AG09309 (cell line): ENCODE results near the gene ARHGEF38.

ENCODE experiments used
- DNase-seq: peaks from one replicate; pipeline ENCODE4 v3.0.0-alpha.2; 2010; ENCODE audit warnings: low read depth
- H3K4me3 ChIP-seq: 2 replicates; pipeline ENCODE4 v1.5.1; 2011; ENCODE audit warnings: mild to moderate bottlenecking, low read depth, low read length, moderate library complexity; ENCODE audit not compliant: control insufficient read depth
- CTCF ChIP-seq: IDR thresholded peaks from 2 replicates; pipeline ENCODE4 v1.5.1; 2011; ENCODE audit warnings: mild to moderate bottlenecking, low read depth, low read length, inconsistent platforms; ENCODE audit not compliant: insufficient read depth, control insufficient read depth; ENCODE audit errors: missing control alignments

Gene ARHGEF38

GRCh38 chr4:105662935-105663675 lies 110.7 kb downstream of the ARHGEF38 start:
- DNase-seq, result no peak
- no peak for TF ChIP-seq CTCF
- no peak overlapping the region for H3K4me3 ChIP-seq

- no peak overlapping the region for H3K4me3 ChIP-seq
- TF ChIP-seq CTCF, result no peak
- no peak for DNase-seq
These were observed 114.3 kb downstream of the ARHGEF38 start for GRCh38 chr4:105666693-105667092.

GRCh38 chr4:105670684-105671083 lies 118.3 kb downstream of the ARHGEF38 start:
- H3K4me3 ChIP-seq, result no peak overlapping the region
- no peak for TF ChIP-seq CTCF
- DNase-seq, result no peak

DNA sequence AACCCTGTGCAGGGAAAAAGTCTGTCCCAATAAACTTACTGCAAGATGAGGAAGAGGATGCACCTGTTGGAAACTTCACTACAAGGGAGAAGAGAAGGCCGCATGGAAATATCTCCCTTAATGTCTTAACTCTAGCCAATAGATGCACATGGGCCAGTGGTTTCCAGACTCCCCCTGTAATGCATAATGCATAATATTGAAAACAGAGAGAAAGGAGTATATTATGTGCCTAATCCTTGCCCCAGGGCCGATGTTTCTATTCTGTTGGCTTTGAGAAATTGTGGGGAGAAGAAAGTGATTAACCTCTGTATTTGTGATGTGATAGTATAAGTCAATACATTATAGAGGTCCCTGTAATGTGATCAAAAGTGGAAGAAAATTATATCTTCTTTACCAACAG lies 118.9 kb downstream of the ARHGEF38 start:
- DNase-seq, result no peak
- TF ChIP-seq CTCF, result no peak
- H3K4me3 ChIP-seq, result no peak overlapping the region

DNA sequence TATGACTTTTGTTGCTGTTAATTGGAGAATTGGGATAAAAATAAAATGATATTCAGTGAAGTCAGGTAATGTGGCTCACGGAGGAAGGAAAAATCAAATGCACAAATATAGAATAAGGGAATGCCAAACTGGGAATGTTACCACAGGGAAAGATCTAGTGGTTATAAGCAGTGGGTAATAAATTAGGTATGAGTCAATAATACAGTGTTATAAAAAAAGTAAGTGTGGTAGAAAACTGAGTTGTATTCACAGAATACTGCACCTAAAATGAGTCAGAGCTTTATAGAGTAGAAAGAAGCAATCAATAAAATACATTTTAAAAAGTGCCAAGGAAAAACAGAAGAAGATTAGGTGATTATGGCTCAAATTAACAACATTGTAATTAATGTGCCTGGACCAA lies 121.6 kb downstream of the ARHGEF38 start:
- no peak for TF ChIP-seq CTCF
- no peak for DNase-seq
- no peak overlapping the region for H3K4me3 ChIP-seq

GRCh38 chr4:105677709-105678108 lies 125.3 kb downstream of the ARHGEF38 start:
- no peak for DNase-seq
- TF ChIP-seq CTCF, result no peak
- no peak overlapping the region for H3K4me3 ChIP-seq
